ENCODE measurements around the gene CST9. TPM values are rescaled to one million over a fixed set of nuclear protein-coding genes. Genes with fewer than 3 reads are reported as not detected.
A peak's percentile ranks its signal among the peaks of the same experiment; 100 is the strongest.
"Not testable (repeated sequence)": the region's sequence is repeated elsewhere in the genome, so short reads cannot be mapped to it uniquely, and the experiment has no call there.

The CST9 gene
- polyA plus RNA-seq, 3 donors: 0.10 TPM; not detected in 2

GRCh38 chr20:23623666-23624323, 18.1 kb upstream of the CST9 start:
- DNase-seq: no peak

GRCh38 chr20:23622839-23623343, 17.2 kb upstream of the CST9 start:
- no peak for DNase-seq

- not testable (repeated sequence) for DNase-seq
These were observed 16.7 kb upstream of the CST9 start for GRCh38 chr20:23622401-23622800.

- DNase-seq: not testable (repeated sequence)
These were observed 15.1 kb upstream of the CST9 start for GRCh38 chr20:23620670-23621386.

- DNase-seq: no peak
These were observed 8.4 kb upstream of the CST9 start for GRCh38 chr20:23614163-23614562.

GRCh38 chr20:23613676-23614075, 8.0 kb upstream of the CST9 start:
- DNase-seq: no peak

- DNase-seq: no peak
These were observed 6.7 kb upstream of the CST9 start for GRCh38 chr20:23612396-23612795.

- DNase-seq: no peak
These were observed 3.9 kb upstream of the CST9 start for GRCh38 chr20:23609486-23610109.

GRCh38 chr20:23608251-23608846, 2.6 kb upstream of the CST9 start:
- DNase-seq: no peak

- DNase-seq: no peak
These were observed 2.0 kb upstream of the CST9 start for GRCh38 chr20:23607497-23608245.

GRCh38 chr20:23606652-23607049, 934 bp upstream of the CST9 start:
- peak; percentile 65 for DNase-seq

GRCh38 chr20:23604306-23604705, 1.4 kb downstream of the CST9 start:
- DNase-seq: no peak

GRCh38 chr20:23603321-23603720, 2.4 kb downstream of the CST9 start:
- DNase-seq: no peak

- DNase-seq: no peak
These were observed 3.0 kb downstream of the CST9 start for GRCh38 chr20:23602699-23603098.

- DNase-seq: no peak
These were observed 3.5 kb downstream of the CST9 start for GRCh38 chr20:23602241-23602640.

- no peak for DNase-seq
These were observed 4.0 kb downstream of the CST9 start for GRCh38 chr20:23601715-23602114.

GRCh38 chr20:23598481-23598880, 7.2 kb downstream of the CST9 start:
- no peak for DNase-seq

- DNase-seq: no peak
These were observed 9.0 kb downstream of the CST9 start for GRCh38 chr20:23596579-23597250.

- DNase-seq: no peak
These were observed 9.8 kb downstream of the CST9 start for GRCh38 chr20:23595941-23596340.

- DNase-seq: no peak
These were observed 17.0 kb downstream of the CST9 start for GRCh38 chr20:23588434-23589403.
